GM20431 (cell line): Measurements from ENCODE around the gene UBE2D1.

Experiments
- in situ Hi-C: fragments of 300-500 bp; cut with MseI, MboI; formaldehyde crosslinking; loops from one replicate; pipeline ENCODE4 v1.15.0; 2020; ENCODE audit warnings: low sequenced_read_pairs; ENCODE audit not compliant: unreplicated experiment

Gene UBE2D1

GRCh38 chr10:58334817-58335305 lies at the start of gene UBE2D1:
UBE2D1 (plus strand) TSS chr10:58335006; CDS start chr10:58335202, 196 bp downstream.
- in situ Hi-C loops = no loop called here

DNA sequence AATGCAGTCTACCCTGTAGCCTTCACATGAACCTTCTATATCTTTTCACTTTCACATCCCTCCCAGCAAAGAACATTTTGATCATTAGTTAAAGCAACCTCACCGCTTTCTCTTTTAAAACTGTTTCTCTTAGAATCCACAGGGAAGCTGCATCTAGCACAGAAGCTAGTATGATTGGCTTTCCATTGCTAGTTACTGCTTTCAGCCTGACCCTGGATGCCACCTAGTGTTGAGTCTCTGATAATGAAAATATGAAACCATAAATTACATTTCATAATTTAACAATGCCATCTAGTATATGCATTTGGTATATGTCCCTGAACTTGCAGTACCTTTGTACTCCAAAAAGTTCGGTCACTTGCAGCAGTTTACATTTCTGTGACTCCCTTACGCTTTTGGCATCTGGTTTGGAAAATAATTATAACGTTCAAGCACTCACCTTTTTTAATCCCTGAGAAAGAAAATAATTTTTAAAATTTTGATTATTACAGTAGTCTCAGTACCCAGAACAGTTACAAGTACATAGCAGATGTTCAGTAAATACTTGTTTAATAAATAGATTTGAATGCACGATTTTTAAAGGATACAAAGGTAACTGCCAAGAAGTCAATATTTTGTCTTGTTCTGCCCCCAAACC lies 43.1 kb upstream of the UBE2D1 start:
- in situ Hi-C loops = no loop called here

DNA sequence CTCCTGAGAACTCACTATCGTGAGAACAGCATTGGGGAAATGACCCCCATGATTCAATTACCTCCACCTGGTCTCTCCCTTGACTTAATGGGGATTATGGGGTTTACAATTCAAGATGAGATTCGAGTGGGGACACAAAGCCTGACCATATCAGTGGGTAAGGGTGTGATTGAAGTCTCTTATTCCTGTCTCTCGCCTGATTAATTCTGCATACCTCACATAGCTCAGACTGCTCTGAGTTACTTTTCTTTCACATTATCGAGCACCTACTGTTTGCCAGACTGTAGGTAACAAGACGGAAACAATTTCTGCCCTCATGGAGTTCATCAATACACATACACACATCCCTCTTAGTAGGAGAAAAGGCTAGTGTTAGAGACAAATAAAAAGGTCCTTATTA lies 40.8 kb upstream of the UBE2D1 start:
- in situ Hi-C loops = no loop called here

DNA sequence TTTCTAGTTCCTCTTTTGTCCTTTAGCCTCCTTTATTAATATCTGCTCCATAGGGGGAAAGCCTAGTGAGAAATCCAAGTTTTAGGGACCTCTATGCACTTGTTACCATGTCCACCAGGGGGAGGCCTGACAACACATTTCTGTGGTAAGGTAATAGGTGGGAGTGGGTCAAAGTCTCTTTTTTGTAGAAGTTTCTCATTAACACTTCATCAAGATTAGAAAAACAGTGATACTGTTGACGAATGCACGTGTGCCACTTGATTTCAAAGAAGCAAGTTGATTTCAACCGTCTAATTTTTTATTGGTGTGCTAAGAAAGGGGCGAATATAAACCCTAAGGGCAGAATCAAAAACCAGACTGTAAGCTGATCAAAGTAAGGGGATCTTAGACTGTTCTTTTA lies 35.2 kb upstream of the UBE2D1 start:
- in situ Hi-C loops = no loop called here

GRCh38 chr10:58300676-58301075 lies 34.1 kb upstream of the UBE2D1 start:
- in situ Hi-C loops = no loop called here

- in situ Hi-C loops = no loop called here
Observed at GRCh38 chr10:58302254-58302653, 32.6 kb upstream of the UBE2D1 start.

DNA sequence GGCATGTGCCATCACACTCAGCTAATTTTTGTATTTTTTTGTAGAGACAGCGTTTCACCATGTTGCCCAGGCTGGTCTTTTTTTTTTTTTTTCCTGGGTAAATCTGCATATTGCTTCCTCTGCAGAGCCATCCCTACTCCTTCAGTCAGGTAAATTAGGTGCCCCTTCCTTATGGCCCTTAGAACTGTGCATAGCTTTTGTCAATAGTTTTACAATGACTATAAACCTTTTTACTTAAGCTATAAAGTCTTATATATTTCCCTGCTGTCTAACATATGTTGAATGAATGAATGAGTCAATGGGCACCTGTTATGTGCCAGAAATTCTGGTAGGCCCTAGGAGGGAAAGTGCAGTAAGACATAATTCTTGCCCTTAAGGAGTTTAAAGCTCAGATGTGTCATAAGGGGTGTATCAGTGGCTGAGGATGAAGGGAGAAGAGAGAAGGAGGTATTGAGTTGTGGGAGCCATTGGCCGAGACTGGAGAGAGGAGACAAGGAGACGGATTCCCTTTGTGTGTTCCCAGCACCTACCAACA lies 30.6 kb upstream of the UBE2D1 start:
- in situ Hi-C loops = no loop called here

- in situ Hi-C loops = no loop called here
Observed at GRCh38 chr10:58305821-58306220, 29.0 kb upstream of the UBE2D1 start.

DNA sequence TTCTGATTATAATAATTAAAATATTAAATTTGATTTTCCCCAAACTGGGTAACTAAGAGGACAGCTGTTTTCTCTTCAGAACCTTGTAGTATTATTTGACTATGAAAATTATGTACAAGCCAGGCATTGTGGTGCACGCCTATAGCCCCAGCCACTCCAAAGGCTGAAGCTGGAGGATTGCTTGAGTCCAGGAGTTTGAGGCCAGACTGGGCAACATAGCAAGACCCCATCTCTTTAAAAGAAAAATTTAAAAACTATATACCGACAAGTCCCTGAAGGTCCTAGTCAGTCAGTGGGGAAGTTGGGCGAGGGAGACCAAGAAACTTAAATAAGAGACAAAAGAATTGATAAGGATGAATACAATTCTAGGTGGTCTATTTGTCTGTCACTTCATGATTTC lies 27.1 kb upstream of the UBE2D1 start:
- in situ Hi-C loops = no loop called here

- in situ Hi-C loops = no loop called here
Observed at GRCh38 chr10:58311026-58311425, 23.8 kb upstream of the UBE2D1 start.

- in situ Hi-C loops = no loop called here
Observed at GRCh38 chr10:58316874-58317273, 17.9 kb upstream of the UBE2D1 start.

DNA sequence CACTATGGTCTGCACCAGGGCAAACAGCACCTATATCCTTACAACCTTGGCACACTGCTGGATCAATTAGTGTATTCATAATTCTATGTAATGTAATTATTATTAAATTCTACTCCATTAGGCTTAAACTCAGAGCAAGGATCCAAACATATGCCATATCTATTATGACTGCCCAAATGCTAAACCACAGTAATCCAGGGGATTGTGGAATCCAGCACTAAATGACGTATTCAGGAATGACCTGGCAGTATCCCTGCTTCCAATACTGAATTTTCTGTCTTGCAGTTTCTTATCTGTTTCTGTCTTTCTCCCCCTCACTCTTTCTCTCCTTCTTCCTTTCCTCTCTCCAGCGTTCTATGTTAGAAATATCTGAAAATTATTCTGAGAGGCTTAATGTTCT lies 16.5 kb upstream of the UBE2D1 start:
- in situ Hi-C loops = no loop called here

GRCh38 chr10:58319599-58319998 lies 15.2 kb upstream of the UBE2D1 start:
- in situ Hi-C loops = no loop called here

DNA sequence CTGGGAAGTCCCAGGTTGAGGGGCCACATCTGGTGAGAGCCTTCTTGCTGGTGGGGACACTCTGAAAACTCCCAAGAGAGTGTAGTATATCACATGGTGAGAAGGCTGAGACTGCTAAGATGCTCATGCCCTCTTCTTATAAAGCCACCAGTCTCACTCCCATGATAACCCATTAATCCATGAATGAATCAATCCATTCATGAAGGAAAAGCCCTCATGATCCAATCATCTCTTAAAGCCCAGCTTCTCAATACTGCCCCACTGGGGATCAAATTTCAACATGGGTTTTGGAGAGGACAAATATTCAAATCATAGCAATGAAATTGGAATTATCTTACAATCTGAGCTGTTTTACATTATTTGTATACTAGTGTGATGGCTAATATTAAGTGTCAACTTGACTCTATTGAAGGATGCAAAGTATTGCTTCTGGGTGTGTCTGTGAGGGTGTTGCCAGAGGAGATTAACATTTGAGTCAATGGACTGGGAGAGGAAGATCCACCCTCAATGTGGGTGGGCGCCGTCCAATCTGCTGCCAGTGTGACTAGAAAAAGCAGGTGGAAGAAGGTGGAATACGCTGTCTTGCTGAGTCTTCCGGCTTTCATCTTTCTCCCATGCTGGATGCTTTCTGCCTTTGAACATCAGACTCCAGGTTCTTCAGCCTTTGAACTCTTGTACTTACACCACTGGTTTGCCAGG lies 14.3 kb upstream of the UBE2D1 start:
- in situ Hi-C loops = no loop called here

- in situ Hi-C loops = no loop called here
Observed at GRCh38 chr10:58322072-58322834, 12.6 kb upstream of the UBE2D1 start.

DNA sequence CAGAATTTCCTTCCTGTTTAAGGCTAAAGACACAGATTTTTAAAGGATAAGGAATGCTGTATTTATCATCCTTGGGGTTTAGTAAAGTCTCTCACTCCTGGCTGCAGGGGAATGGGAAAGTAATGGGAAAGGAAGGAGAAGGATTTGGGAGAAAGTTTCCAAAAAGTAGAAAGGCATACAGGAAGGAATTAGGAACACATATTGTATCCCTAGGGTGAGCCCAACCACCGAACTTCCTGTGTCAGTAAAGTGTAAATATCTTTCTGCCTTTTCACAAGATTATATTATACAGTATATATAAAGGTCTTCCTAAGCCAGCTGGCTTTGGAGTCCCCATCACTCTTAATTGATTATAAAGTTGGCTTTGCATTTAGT lies 12.0 kb upstream of the UBE2D1 start:
- in situ Hi-C loops = no loop called here

DNA sequence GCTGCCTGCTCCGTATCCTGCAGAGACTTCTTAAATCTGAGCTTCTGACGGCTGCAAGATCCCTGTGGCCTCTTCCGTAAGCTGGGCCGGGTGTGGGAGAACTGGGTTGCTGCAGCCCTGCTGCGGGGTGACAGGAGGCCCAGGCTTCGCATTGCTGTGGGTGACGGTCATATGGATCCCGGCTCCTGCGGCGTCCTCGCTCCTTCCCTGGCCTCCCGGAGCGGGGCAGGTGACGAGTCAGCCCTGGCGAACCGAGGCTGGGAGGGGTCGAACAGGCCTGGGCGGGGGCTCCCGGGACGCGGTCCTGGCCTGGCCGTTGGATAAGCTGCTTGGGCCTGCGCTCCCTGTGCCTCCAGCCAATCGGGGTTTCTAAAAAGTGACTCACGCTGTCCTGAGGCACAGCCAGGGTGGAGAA lies 7.8 kb upstream of the UBE2D1 start:
- in situ Hi-C loops = no loop called here

- in situ Hi-C loops = no loop called here
Observed at GRCh38 chr10:58328233-58328632, 6.6 kb upstream of the UBE2D1 start.

DNA sequence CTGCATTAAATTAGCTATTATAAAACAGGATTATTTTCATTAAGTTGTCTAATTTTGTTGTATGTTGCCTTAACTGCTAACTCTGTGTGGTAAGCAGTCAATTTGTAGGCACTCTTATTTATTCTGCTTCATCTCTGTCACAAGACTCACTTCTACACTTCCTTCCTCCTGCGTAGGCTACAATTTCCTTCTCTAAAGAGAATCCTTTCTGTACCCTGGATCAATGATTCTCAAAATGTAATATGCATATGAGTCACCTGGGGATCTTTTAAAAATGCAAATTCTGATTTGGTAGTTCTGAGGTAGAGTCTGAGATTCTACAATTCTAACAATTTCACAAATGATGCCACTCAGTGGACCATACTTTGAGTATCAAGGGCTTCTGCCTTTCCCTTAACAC lies 4.4 kb upstream of the UBE2D1 start:
- in situ Hi-C loops = no loop called here

GRCh38 chr10:58331646-58332045 lies 3.2 kb upstream of the UBE2D1 start:
- in situ Hi-C loops = no loop called here
